ENCODE data around the gene DSCAML1.

DNA sequence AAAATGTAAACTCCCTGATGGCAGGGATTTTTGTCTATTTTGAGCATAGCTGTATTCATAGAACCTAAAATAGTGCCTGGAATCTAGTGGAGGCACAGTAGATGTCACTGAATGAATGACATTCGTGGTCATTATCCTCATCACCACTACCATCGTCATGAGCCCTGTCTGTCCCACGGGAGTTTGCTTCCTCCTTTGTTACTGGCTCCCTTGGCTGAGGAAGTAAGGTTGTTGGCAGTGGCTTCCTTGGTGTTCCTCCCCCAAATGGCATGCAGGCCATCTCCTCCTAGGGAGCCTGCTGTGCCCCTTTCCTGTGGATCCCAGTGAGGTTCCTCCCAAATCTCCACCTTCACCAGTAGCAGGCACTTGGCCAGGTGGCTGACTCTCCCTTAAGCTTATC is 286.4 kb downstream of the DSCAML1 start:
- TF ChIP-seq, protein P1, sequence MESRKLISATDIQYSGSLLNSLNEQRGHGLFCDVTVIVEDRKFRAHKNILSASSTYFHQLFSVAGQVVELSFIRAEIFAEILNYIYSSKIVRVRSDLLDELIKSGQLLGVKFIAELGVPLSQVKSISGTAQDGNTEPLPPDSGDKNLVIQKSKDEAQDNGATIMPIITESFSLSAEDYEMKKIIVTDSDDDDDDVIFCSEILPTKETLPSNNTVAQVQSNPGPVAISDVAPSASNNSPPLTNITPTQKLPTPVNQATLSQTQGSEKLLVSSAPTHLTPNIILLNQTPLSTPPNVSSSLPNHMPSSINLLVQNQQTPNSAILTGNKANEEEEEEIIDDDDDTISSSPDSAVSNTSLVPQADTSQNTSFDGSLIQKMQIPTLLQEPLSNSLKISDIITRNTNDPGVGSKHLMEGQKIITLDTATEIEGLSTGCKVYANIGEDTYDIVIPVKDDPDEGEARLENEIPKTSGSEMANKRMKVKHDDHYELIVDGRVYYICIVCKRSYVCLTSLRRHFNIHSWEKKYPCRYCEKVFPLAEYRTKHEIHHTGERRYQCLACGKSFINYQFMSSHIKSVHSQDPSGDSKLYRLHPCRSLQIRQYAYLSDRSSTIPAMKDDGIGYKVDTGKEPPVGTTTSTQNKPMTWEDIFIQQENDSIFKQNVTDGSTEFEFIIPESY (IDR thresholded peaks at IDR 0.05; ENCODE audit: extremely low read depth, insufficient replicate concordance, low read length) = no peak
- TF ChIP-seq, protein P2, sequence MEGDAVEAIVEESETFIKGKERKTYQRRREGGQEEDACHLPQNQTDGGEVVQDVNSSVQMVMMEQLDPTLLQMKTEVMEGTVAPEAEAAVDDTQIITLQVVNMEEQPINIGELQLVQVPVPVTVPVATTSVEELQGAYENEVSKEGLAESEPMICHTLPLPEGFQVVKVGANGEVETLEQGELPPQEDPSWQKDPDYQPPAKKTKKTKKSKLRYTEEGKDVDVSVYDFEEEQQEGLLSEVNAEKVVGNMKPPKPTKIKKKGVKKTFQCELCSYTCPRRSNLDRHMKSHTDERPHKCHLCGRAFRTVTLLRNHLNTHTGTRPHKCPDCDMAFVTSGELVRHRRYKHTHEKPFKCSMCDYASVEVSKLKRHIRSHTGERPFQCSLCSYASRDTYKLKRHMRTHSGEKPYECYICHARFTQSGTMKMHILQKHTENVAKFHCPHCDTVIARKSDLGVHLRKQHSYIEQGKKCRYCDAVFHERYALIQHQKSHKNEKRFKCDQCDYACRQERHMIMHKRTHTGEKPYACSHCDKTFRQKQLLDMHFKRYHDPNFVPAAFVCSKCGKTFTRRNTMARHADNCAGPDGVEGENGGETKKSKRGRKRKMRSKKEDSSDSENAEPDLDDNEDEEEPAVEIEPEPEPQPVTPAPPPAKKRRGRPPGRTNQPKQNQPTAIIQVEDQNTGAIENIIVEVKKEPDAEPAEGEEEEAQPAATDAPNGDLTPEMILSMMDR (IDR thresholded peaks at IDR 0.05 in 2 of 3, conservative IDR thresholded peaks at IDR 0.05 in 1 of 3; ENCODE audit: borderline replicate concordance in 1 of 3, insufficient read depth in 1 of 3, low read depth in 2 of 3, low read length in 2 of 3) = no peak
- TF ChIP-seq, protein P3, sequence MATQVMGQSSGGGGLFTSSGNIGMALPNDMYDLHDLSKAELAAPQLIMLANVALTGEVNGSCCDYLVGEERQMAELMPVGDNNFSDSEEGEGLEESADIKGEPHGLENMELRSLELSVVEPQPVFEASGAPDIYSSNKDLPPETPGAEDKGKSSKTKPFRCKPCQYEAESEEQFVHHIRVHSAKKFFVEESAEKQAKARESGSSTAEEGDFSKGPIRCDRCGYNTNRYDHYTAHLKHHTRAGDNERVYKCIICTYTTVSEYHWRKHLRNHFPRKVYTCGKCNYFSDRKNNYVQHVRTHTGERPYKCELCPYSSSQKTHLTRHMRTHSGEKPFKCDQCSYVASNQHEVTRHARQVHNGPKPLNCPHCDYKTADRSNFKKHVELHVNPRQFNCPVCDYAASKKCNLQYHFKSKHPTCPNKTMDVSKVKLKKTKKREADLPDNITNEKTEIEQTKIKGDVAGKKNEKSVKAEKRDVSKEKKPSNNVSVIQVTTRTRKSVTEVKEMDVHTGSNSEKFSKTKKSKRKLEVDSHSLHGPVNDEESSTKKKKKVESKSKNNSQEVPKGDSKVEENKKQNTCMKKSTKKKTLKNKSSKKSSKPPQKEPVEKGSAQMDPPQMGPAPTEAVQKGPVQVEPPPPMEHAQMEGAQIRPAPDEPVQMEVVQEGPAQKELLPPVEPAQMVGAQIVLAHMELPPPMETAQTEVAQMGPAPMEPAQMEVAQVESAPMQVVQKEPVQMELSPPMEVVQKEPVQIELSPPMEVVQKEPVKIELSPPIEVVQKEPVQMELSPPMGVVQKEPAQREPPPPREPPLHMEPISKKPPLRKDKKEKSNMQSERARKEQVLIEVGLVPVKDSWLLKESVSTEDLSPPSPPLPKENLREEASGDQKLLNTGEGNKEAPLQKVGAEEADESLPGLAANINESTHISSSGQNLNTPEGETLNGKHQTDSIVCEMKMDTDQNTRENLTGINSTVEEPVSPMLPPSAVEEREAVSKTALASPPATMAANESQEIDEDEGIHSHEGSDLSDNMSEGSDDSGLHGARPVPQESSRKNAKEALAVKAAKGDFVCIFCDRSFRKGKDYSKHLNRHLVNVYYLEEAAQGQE (IDR thresholded peaks at IDR 0.05; ENCODE audit: low read depth) = no peak
- TF ChIP-seq CEBPB (IDR thresholded peaks at IDR 0.05; ENCODE audit: low read depth) (no peak), POLR2A (IDR thresholded peaks at IDR 0.05; ENCODE audit: borderline replicate concordance, extremely low read depth, insufficient read depth, insufficient read length) (no peak), ZNF274 (IDR thresholded peaks at IDR 0.05; ENCODE audit: low read depth, low read length) (no peak), EZH2phosphoT487 (IDR thresholded peaks at IDR 0.05; ENCODE audit: borderline replicate concordance) (no peak), FOSL1 (IDR thresholded peaks at IDR 0.05; ENCODE audit: low read depth) (no peak), ZFX (IDR thresholded peaks at IDR 0.05) (no peak), EZH2 (IDR thresholded peaks at IDR 0.05) (no peak), SIN3A (IDR thresholded peaks at IDR 0.05; ENCODE audit: low read depth) (no peak), RAD21 (IDR thresholded peaks at IDR 0.05; ENCODE audit: low read depth) (no peak)
- TF ChIP-seq, protein P4, sequence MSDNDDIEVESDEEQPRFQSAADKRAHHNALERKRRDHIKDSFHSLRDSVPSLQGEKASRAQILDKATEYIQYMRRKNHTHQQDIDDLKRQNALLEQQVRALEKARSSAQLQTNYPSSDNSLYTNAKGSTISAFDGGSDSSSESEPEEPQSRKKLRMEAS (IDR thresholded peaks at IDR 0.05) = no peak

All from HCT116 (cell line).